HEK293T (cell line): ENCODE results near the gene SCN3B.

Experiments used
- CTCF ChIA-PET: fragments of 350-600 bp; formaldehyde crosslinking; extraction: SDS; loops from one replicate; lab custom pipeline; 2021; ENCODE audit warnings: antibody characterized with exemption, inconsistent platforms; lab: Yijun Ruan, JAX
- POLR2A ChIA-PET: fragments of 350-600 bp; formaldehyde crosslinking; extraction: SDS; loops from one replicate; lab custom pipeline; 2020; ENCODE audit warnings: antibody characterized with exemption, inconsistent platforms; lab: Yijun Ruan, JAX
- DNase-seq: peaks from one replicate; pipeline ENCODE4 v3.0.0; 2012; ENCODE audit warnings: mixed read lengths; ENCODE audit errors: extremely low spot score
- ARNT ChIP-seq: fragments of 450-650 bp; IDR thresholded peaks from 2 replicates; pipeline ENCODE4 v1.6.1; 2017; ENCODE audit warnings: mild to moderate bottlenecking
- BHLHE40 ChIP-seq: fragments of 450-650 bp; IDR thresholded peaks from 2 replicates; pipeline ENCODE4 v1.6.1; 2016; ENCODE audit warnings: mild to moderate bottlenecking, moderate library complexity, borderline replicate concordance
- CTBP1 ChIP-seq: fragments of 450-650 bp; IDR thresholded peaks from 2 replicates; pipeline ENCODE4 v1.6.1; 2016; ENCODE audit warnings: borderline replicate concordance
- ELF4 ChIP-seq: fragments of 450-650 bp; IDR thresholded peaks from 2 replicates; pipeline ENCODE4 v1.6.1; 2017; ENCODE audit warnings: antibody characterized with exemption
- FOXA1 ChIP-seq: fragments of 450-650 bp; IDR thresholded peaks from 2 replicates; pipeline ENCODE4 v1.6.1; 2016; ENCODE audit warnings: mild to moderate bottlenecking
- FOXK2 ChIP-seq: fragments of 450-650 bp; IDR thresholded peaks from 2 replicates; pipeline ENCODE4 v1.6.1; 2016; ENCODE audit warnings: mild to moderate bottlenecking
- FOXM1 ChIP-seq: fragments of 450-650 bp; IDR thresholded peaks from 2 replicates; pipeline ENCODE4 v1.6.1; 2017; ENCODE audit warnings: mild to moderate bottlenecking, borderline replicate concordance
- HDGF ChIP-seq: fragments of 450-650 bp; IDR thresholded peaks from 2 replicates; pipeline ENCODE4 v1.6.1; 2017; ENCODE audit warnings: antibody characterized with exemption, borderline replicate concordance
- L3MBTL2 ChIP-seq: fragments of 450-650 bp; conservative IDR thresholded peaks from 2 replicates; pipeline ENCODE4 v1.6.1; 2016; ENCODE audit warnings: mild to moderate bottlenecking
- LEF1 ChIP-seq: fragments of 450-650 bp; IDR thresholded peaks from 2 replicates; pipeline ENCODE4 v1.6.1; 2017; ENCODE audit warnings: mild to moderate bottlenecking, borderline replicate concordance
- NFRKB ChIP-seq: fragments of 450-650 bp; IDR thresholded peaks from 2 replicates; pipeline ENCODE4 v1.6.1; 2016; ENCODE audit warnings: mild to moderate bottlenecking, moderate library complexity
- SP1 ChIP-seq: fragments of 450-650 bp; IDR thresholded peaks from 2 replicates; pipeline ENCODE4 v1.6.1; 2017
- SUZ12 ChIP-seq: fragments of 450-650 bp; IDR thresholded peaks from 2 replicates; pipeline ENCODE4 v1.6.1; 2016; ENCODE audit warnings: mild to moderate bottlenecking
- TARDBP ChIP-seq: fragments of 450-650 bp; IDR thresholded peaks from 2 replicates; pipeline ENCODE4 v1.6.1; 2016
- ZNF384 ChIP-seq: fragments of 450-650 bp; IDR thresholded peaks from 2 replicates; pipeline ENCODE4 v1.6.1; 2016
- TF ChIP-seq, protein P1 (sequence below): fragments of 450-650 bp; IDR thresholded peaks from 2 replicates; pipeline ENCODE4 v1.6.1; 2016

SCN3B gene

DNA sequence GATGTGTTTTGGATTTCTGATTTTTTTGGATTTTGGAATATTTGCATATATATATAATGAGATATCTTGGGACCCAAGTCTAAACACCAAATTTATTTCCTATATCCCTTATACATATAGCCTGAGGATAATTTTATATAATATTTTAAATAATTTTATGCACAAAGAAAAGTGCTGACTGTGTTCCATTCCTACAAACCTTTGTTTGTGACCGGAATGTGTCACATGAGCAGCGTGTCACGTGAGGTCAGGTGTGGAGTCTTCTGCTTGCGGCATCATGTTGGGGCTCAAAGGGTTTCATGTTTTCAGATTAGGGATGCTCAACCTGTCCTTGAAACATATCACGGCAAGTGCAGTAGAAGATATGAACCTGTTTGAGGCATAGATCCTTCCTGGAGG, 65.6 kb downstream of the SCN3B start:
- TF ChIP-seq ZNF384 (no peak), LEF1 (no peak), FOXK2 (no peak), L3MBTL2 (no peak), FOXA1 (no peak), BHLHE40 (no peak), FOXM1 (no peak), ARNT (no peak), CTBP1 (no peak), ELF4 (no peak), HDGF (no peak), SUZ12 (no peak)
- TF ChIP-seq, protein P1, sequence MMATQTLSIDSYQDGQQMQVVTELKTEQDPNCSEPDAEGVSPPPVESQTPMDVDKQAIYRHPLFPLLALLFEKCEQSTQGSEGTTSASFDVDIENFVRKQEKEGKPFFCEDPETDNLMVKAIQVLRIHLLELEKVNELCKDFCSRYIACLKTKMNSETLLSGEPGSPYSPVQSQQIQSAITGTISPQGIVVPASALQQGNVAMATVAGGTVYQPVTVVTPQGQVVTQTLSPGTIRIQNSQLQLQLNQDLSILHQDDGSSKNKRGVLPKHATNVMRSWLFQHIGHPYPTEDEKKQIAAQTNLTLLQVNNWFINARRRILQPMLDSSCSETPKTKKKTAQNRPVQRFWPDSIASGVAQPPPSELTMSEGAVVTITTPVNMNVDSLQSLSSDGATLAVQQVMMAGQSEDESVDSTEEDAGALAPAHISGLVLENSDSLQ = no peak
- DNase-seq = no peak
- ChIA-PET POLR2A (no interaction called here), CTCF (interaction anchor here (0.6 kb wide), 1 partner anchor 560 kb away, joined by 4 read pairs; no protein-coding TSS in a partner anchor)

DNA sequence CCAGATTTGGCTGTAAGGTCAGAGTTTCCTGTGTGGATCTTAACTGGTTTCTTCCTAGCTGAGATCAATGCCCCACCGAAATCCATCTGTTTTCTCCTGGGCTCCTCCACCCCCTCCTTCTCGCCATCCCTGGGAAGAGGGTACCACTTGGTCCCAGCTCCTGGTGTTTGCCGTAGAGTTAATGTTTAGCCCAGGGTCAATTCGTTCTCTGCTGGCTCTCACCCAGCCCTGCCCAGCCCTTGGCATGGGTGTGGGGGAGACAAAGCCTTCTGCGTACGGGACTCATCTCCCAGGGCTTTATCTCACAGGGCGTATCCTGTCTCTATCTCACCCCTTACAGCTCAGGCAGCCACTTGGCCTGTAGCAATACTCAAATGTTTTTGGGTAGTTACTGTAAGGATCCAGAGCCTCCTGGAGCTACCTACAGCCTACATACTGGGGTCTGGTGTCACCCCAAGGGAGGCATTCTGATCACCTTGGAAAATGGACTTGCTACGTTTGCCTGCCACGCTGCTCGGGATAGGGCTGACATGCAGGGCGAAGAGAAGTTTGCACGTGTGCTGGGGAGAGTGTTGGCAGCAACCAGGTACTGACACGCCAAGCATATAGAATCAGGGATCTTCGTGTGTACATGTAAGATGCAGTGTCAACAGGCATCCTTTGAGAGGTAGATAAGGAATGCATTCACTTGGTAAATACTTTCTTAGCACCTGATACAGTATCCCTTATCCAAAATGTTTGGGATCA, 66.1 kb downstream of the SCN3B start:
- DNase-seq = no peak
- TF ChIP-seq FOXM1 = no peak
- no peak for TF ChIP-seq SP1
- TF ChIP-seq SUZ12 = no peak
- no peak for TF ChIP-seq ELF4
- no peak for TF ChIP-seq NFRKB
- no peak for TF ChIP-seq L3MBTL2
- TF ChIP-seq HDGF = no peak
- TF ChIP-seq ZNF384 = no peak
- TF ChIP-seq ARNT = no peak
- TF ChIP-seq, protein P1 = no peak
- no peak for TF ChIP-seq FOXK2
- no peak for TF ChIP-seq BHLHE40
- TF ChIP-seq LEF1 = no peak
- TF ChIP-seq TARDBP = no peak
- ChIA-PET POLR2A (no interaction called here), CTCF (interaction anchor here (0.6 kb wide), 1 partner anchor 1314 kb away, joined by 3 read pairs; no protein-coding TSS in a partner anchor)

DNA sequence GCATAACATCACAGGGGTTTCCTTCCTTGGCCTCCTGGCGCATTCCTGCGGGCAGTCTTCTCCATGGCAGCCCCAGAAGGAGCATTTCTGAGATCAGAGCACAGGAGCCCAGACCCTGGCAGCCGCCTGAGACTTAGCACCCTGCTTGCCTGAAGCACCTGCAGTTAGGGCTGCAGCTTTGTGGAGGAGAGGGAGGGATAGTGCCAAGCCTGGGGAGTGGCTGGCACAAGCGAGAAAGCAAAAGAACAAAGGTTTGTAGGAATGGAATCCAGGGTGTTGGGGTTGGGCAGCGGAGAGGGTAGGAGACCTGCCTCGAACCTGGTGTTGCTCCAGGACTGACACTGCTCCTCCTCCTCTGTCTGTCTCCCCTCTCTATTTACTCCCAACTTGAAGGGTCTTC, 66.9 kb downstream of the SCN3B start:
- CTCF ChIA-PET = interaction anchor here (0.6 kb wide), 1 partner anchor 1313 kb away, joined by 3 read pairs; no protein-coding TSS in a partner anchor
- POLR2A ChIA-PET = no interaction called here
- TF ChIP-seq ARNT = no peak
- no peak for TF ChIP-seq BHLHE40
- no peak for TF ChIP-seq ZNF384
- no peak for TF ChIP-seq HDGF
- no peak for TF ChIP-seq FOXM1
- DNase-seq = no peak

DNA sequence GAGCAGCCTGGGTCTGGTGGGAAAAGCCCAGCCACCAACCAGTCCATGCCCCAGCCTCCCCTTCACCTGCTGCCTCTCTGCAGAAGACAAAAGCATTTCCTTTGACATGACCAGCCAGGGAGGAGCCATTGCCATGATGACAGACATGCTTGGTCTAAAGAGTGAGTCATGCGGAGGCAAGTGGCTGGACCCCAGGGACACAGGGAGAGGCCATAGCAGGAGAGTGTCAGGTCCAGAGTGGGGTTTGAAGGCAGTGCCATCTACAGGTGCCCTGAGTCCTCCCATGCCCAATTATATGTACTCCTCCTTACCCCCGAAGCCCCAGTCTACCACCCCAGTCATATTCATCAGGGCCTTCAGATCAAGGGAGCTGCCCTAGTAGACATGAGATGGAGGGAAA, 67.4 kb downstream of the SCN3B start:
- no peak for TF ChIP-seq L3MBTL2
- no peak for TF ChIP-seq FOXK2
- no peak for TF ChIP-seq ZNF384
- no peak for TF ChIP-seq LEF1
- TF ChIP-seq HDGF = no peak
- no peak for TF ChIP-seq ARNT
- TF ChIP-seq SP1 = no peak
- TF ChIP-seq, protein P1 = no peak
- no peak for TF ChIP-seq ELF4
- POLR2A ChIA-PET = no interaction called here
- CTCF ChIA-PET = no interaction called here
- no peak for DNase-seq

DNA sequence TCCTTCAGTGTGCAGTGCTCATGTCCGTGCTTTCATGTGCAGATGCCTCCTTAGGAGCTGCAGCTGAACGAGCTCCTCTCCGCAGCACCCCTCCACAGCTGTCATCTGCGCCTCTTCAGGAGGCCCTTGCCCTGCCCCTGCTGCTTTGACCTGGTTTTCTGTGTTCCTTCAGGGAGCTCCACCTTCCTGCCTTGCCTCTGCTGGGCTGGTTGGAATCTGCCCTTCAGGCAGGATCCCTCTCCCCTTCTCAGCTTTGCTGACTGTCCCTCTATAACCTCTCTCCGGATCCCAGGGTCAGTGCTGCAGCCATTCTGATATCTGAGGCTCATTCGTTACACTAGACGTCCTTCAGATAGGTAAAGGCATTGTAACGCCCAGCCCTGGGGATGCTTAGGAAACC, 67.9 kb downstream of the SCN3B start:
- DNase-seq = no peak
- POLR2A ChIA-PET = no interaction called here

More for the DNA sequence above, 67.9 kb downstream of the SCN3B start:
- TF ChIP-seq BHLHE40 (no peak), NFRKB (no peak), TARDBP (no peak), HDGF (no peak), FOXA1 (no peak), FOXM1 (no peak), ELF4 (no peak), SP1 (no peak), ARNT (no peak), LEF1 (no peak), FOXK2 (no peak), SUZ12 (no peak), L3MBTL2 (no peak), ZNF384 (no peak), CTBP1 (no peak)
- TF ChIP-seq, protein P1 = no peak
- CTCF ChIA-PET = no interaction called here
